Psoas muscle (tissue), 8 donors: ENCODE measurements around the gene NT5DC3. TPM values are rescaled to one million over a fixed set of nuclear protein-coding genes. Genes with fewer than 3 reads are reported as not detected.

Experiments
- ATAC-seq, 4 donors: fragments of 200-7000 bp; cut with Tn5 transposase; one replicate each; pipeline ENCODE4 v1.9.1; 2020; ENCODE audit warnings: moderate library complexity in 3 of 4, mild to moderate bottlenecking in 2 of 4
- DNase-seq, 2 donors: peaks; one replicate each; pipeline ENCODE4 v3.0.0-alpha.2; 2020
- H3K27ac ChIP-seq: fragments of 200-600 bp; one replicate; pipeline ENCODE4 v1.8.0; 2022
- H3K27me3 ChIP-seq, 3 donors: fragments of 200-600 bp in 1 of 3; one replicate each; pipeline versions ENCODE4 v1.6.1 to v1.8.0; 2013 to 2022; ENCODE audit warnings: low read length in 2 of 3, mild to moderate bottlenecking in 2 of 3, moderate library complexity in 1 of 3; ENCODE audit not compliant: insufficient read depth in 3 of 3
- H3K36me3 ChIP-seq, 2 donors: fragments of 200-600 bp in 1 of 2; one replicate each; pipeline versions ENCODE4 v1.6.1 to v1.8.0; 2013 to 2022; ENCODE audit warnings: low read depth in 1 of 2, mild to moderate bottlenecking in 1 of 2, moderate library complexity in 1 of 2; ENCODE audit not compliant: insufficient read depth in 1 of 2
- H3K4me1 ChIP-seq: fragments of 200-600 bp; one replicate; pipeline ENCODE4 v1.8.0; 2022
- H3K4me3 ChIP-seq: fragments of 200-600 bp; one replicate; pipeline ENCODE4 v1.8.0; 2022; ENCODE audit warnings: mild to moderate bottlenecking
- H3K9me3 ChIP-seq: fragments of 200-600 bp; one replicate; pipeline ENCODE4 v1.8.0; 2022
- CTCF ChIP-seq: fragments of 200-600 bp; IDR thresholded peaks from one replicate; pipeline ENCODE4 v1.8.0; 2022; ENCODE audit warnings: antibody characterized with exemption
- WGBS, 3 donors: extraction: QIAGEN DNeasy Blood & Tissue Kit; methylation state at CpG; one replicate each; pipeline versions ENCODE4 v1.1.6 to v1.1.7; 2013; 5-methylcytosine and 5-hydroxymethylcytosine counted together
- intact Hi-C, 2 donors: fragments of 100-400 bp; cut with DNase I; formaldehyde crosslinking; loops; one replicate each; pipeline versions ENCODE4 v1.11.0 to v1.14.2; 2022
- polyA plus RNA-seq, 3 donors: library from polyadenylated mRNA; stranded (reverse); fragments of 200-250 nt; gene quantifications; one replicate each; pipeline ENCODE4 v1.2.3, GENCODE V29; 2013
- total RNA-seq, 4 donors: library from RNA; stranded (reverse); fragmentation: NEBNext Ultra II Directional in 2 of 4; extraction: Animal tissue kit (Norgen Biotek cat#: 25700) in 2 of 4; gene quantifications; one replicate each; pipeline versions ENCODE4 v1.2.1 to v1.2.4, GENCODE V29; 2021 to 2023
- donor health status: healthy with polysubstance abuse.
- donor health status: DM: no; HTN: no; CAD: no; lungs with moderate emphysema.
- donor health status: Bipolar disorder and iron deficiency.
- donor health status: healthy.
- donor health status: DM: yes; HTN: yes; CAD: no.
- donor health status: DM: no; HTN: no; CAD: no.
- donor health status: DM: no; HTN: no; CAD: no.
- donor health status: DM: yes; HTN: yes; CAD: no.

Gene NT5DC3
- total and polyA plus RNA-seq, 7 donors = 5.2 to 64.2 (median 16.2) TPM

- DNase-seq = peak; percentile 31 to 74
- peak; percentile 48 for TF ChIP-seq CTCF
- no peaks in the 10 kb centered on the region for H3K9me3 ChIP-seq
- intact Hi-C loops = loop anchor here in 1 of 2 donors (1.0 to 5.0 kb wide), 2 partner anchors 15 to 58 kb away; partner anchors contain the start of gene NT5DC3
- H3K27me3 ChIP-seq = no peaks in the 10 kb centered on the region
- peaks cover 3 to 4% of the 10 kb centered on the region in 2 donors for H3K36me3 ChIP-seq
- ATAC-seq = peak; percentile 77 to 84 (median 80)
- peaks cover 53% of the 10 kb centered on the region for H3K4me1 ChIP-seq
- H3K4me3 ChIP-seq = no peak overlapping the region
- 28 to 39% (median 31%) methylated on average over 5 of the region's 5 CpGs for WGBS, 3 donors
- peak overlapping the region; percentile 87 for H3K27ac ChIP-seq
These were observed 57.0 kb downstream of the NT5DC3 start for GRCh38 chr12:103783744-103784664.

- Histone ChIP-seq H3K9me3 (no peaks in the 10 kb centered on the region), H3K36me3 (peaks cover 3 to 18% of the 10 kb centered on the region in 2 donors)
- DNase-seq = no peak
These were observed 58.6 kb downstream of the NT5DC3 start for GRCh38 chr12:103782399-103782798.

GRCh38 chr12:103780992-103781391 lies 60.0 kb downstream of the NT5DC3 start:
- peaks cover 51% of the 10 kb centered on the region for H3K4me1 ChIP-seq
- no peak for TF ChIP-seq CTCF
- WGBS, 3 donors = 24 to 44% (median 39%) methylated on average over 3 of the region's 3 CpGs
- no peaks in the 10 kb centered on the region for H3K9me3 ChIP-seq
- peak; percentile 70 to 81 (median 74) for ATAC-seq
- intact Hi-C loops = loop anchor here in 1 of 2 donors (5.0 kb wide), 1 partner anchor 61 kb away; the partner anchor contains the start of gene NT5DC3
- H3K36me3 ChIP-seq = peaks cover 3 to 30% of the 10 kb centered on the region in 2 donors
- peak in 1 of 2 donors; percentile 69 for DNase-seq
- peak overlapping the region; percentile 87 for H3K27ac ChIP-seq
- no peaks in the 10 kb centered on the region for H3K27me3 ChIP-seq
- no peak overlapping the region for H3K4me3 ChIP-seq

More at GRCh38 chr12:103782399-103782798, 58.6 kb downstream of the NT5DC3 start:
- TF ChIP-seq CTCF = no peak
- H3K4me1 ChIP-seq = peaks cover 53% of the 10 kb centered on the region
- ATAC-seq = peak; percentile 54 to 68 (median 64)
- WGBS, 3 donors = 54 to 87% (median 63%) methylated on average over 3 of the region's 3 CpGs
- no peaks in the 10 kb centered on the region for H3K27me3 ChIP-seq
- intact Hi-C loops = loop anchor here in 1 of 2 donors (5.0 kb wide), 1 partner anchor 60 kb away; the partner anchor contains the start of gene NT5DC3
- no peak overlapping the region for H3K4me3 ChIP-seq
- peak overlapping the region; percentile 87 for H3K27ac ChIP-seq

- no peak overlapping the region for H3K4me3 ChIP-seq
- peaks cover 3 to 30% of the 10 kb centered on the region in 2 donors for H3K36me3 ChIP-seq
- no peak for TF ChIP-seq CTCF
- no peaks in the 10 kb centered on the region for H3K9me3 ChIP-seq
- ATAC-seq (no peak), DNase-seq (no peak)
- no peak overlapping the region for H3K27ac ChIP-seq
- H3K4me1 ChIP-seq = peaks cover 45% of the 10 kb centered on the region
- no peaks in the 10 kb centered on the region for H3K27me3 ChIP-seq
- 97 to 99% (median 97%) methylated on average over 4 of the region's 4 CpGs for WGBS, 3 donors
- intact Hi-C loops = loop anchor here in 1 of 2 donors (5.0 kb wide), 1 partner anchor 62 kb away; the partner anchor contains the start of gene NT5DC3
These were observed 61.0 kb downstream of the NT5DC3 start for GRCh38 chr12:103780093-103780440.
